IMR-90 (cell line): ENCODE results near the gene ITGB2. TPM values are rescaled to one million over a fixed set of nuclear protein-coding genes. Genes with fewer than 3 reads are reported as not detected.

Source experiments
- ATAC-seq: fragments of 200-7000 bp; cut with Tn5 transposase; 2 replicates; pipeline ENCODE4 v1.9.1; 2020; ENCODE audit warnings: low read depth, mild to moderate bottlenecking, moderate library complexity
- BruUV-seq: library from RNA; stranded (reverse); fragments of 400-500 nt; replicated peaks from 2 replicates; lab custom pipeline; 2021; lab: Mats Ljungman, UMichigan
- CTCF ChIA-PET: fragments of 300-600 bp; formaldehyde crosslinking; extraction: SDS; loops from one replicate; lab custom pipeline; 2021; ENCODE audit warnings: antibody characterized with exemption; lab: Yijun Ruan, JAX
- POLR2A ChIA-PET: fragments of 300-600 bp; sonication (Branson Sonifier 250); formaldehyde crosslinking; loops from one replicate; lab custom pipeline; 2022; ENCODE audit warnings: antibody characterized with exemption; ENCODE audit not compliant: unreplicated experiment; lab: Charles Lee
- DNase-seq: peaks from one replicate; pipeline ENCODE4 v3.0.0; 2013
- H2AFZ ChIP-seq: replicated peaks from 2 replicates; pipeline ENCODE3; 2013; ENCODE audit warnings: low read length, mild to moderate bottlenecking; ENCODE audit not compliant: poor library complexity
- H2AK5ac ChIP-seq: 2 replicates; pipeline ENCODE4 v1.6.1; 2013; ENCODE audit warnings: low read depth, low read length, inconsistent platforms
- H2AK9ac ChIP-seq: replicated peaks from 2 replicates; pipeline ENCODE3; 2013; ENCODE audit warnings: mild to moderate bottlenecking, low read depth, low read length, moderate library complexity; ENCODE audit not compliant: poor library complexity
- H2BK120ac ChIP-seq: 2 replicates; pipeline ENCODE4 v1.6.1; 2013; ENCODE audit warnings: low read depth, low read length, inconsistent platforms
- H2BK15ac ChIP-seq: 3 replicates; pipeline ENCODE4 v1.6.1; 2013; ENCODE audit warnings: low read depth, low read length, inconsistent platforms
- H2BK20ac ChIP-seq: 2 replicates; pipeline ENCODE4 v1.6.1; 2013; ENCODE audit warnings: low read depth, mild to moderate bottlenecking, inconsistent platforms, low read length, moderate library complexity
- H2BK5ac ChIP-seq: 2 replicates; pipeline ENCODE4 v1.6.1; 2013; ENCODE audit warnings: mild to moderate bottlenecking, low read depth, low read length, inconsistent platforms; ENCODE audit not compliant: poor library complexity, severe bottlenecking
- H3K14ac ChIP-seq: replicated peaks from 2 replicates; pipeline ENCODE4 v1.6.1; 2013; ENCODE audit warnings: low read depth, low read length, inconsistent platforms
- H3K18ac ChIP-seq: 2 replicates; pipeline ENCODE4 v1.6.1; 2013; ENCODE audit warnings: low read depth, low read length, control low read depth
- H3K23ac ChIP-seq: 2 replicates; pipeline ENCODE4 v1.6.1; 2013; ENCODE audit warnings: low read depth, low read length, inconsistent platforms
- H3K27ac ChIP-seq: 2 replicates; pipeline ENCODE4 v1.5.1; 2013; ENCODE audit warnings: mild to moderate bottlenecking, control low read depth, low read length; ENCODE audit not compliant: insufficient read depth
- H3K27me3 ChIP-seq: 2 replicates; pipeline ENCODE4 v1.6.1; 2013; ENCODE audit warnings: low read length; ENCODE audit not compliant: control insufficient read depth, insufficient read depth
- H3K36me3 ChIP-seq: 2 replicates; pipeline ENCODE4 v1.6.1; 2013; ENCODE audit warnings: low read length, mixed read lengths; ENCODE audit not compliant: control insufficient read depth, insufficient read depth
- H3K4ac ChIP-seq: 2 replicates; pipeline ENCODE4 v1.6.1; 2013; ENCODE audit warnings: low read depth, low read length, inconsistent platforms
- H3K4me1 ChIP-seq: 2 replicates; pipeline ENCODE4 v1.6.1; 2013; ENCODE audit warnings: low read length, mixed read lengths; ENCODE audit not compliant: control insufficient read depth, insufficient read depth
- H3K4me2 ChIP-seq: 2 replicates; pipeline ENCODE4 v1.6.1; 2013; ENCODE audit warnings: low read depth, mild to moderate bottlenecking, control low read depth, low read length, moderate library complexity
- H3K4me3 ChIP-seq: 2 replicates; pipeline ENCODE4 v1.5.1; 2013; ENCODE audit warnings: low read depth, mild to moderate bottlenecking, control low read depth, low read length, moderate library complexity; ENCODE audit not compliant: insufficient read depth
- H3K56ac ChIP-seq: 2 replicates; pipeline ENCODE4 v1.6.1; 2013; ENCODE audit warnings: low read length, inconsistent platforms; ENCODE audit not compliant: insufficient read depth; ENCODE audit errors: extremely low read depth
- H3K79me1 ChIP-seq, 2 experiments: 2 replicates each; pipeline ENCODE4 v1.6.1; 2013; ENCODE audit warnings: low read length in 2 of 2, inconsistent platforms in 1 of 2, low read depth in 1 of 2
- H3K9ac ChIP-seq: 2 replicates; pipeline ENCODE4 v1.6.1; 2013; ENCODE audit warnings: low read depth, low read length, control low read depth
- H3K9me1 ChIP-seq: 2 replicates; pipeline ENCODE4 v1.6.1; 2013; ENCODE audit warnings: low read length, inconsistent platforms; ENCODE audit not compliant: insufficient read depth
- H3K9me3 ChIP-seq: 2 replicates; pipeline ENCODE4 v1.6.1; 2013; ENCODE audit warnings: low read length; ENCODE audit not compliant: control insufficient read depth, insufficient read depth
- H4K20me1 ChIP-seq: 2 replicates; pipeline ENCODE4 v1.6.1; 2013; ENCODE audit warnings: low read length, inconsistent platforms; ENCODE audit not compliant: insufficient read depth
- H4K5ac ChIP-seq: 2 replicates; pipeline ENCODE4 v1.6.1; 2013; ENCODE audit warnings: mild to moderate bottlenecking, low read depth, low read length, control low read depth
- H4K8ac ChIP-seq, 2 experiments: 2 replicates each; pipeline ENCODE4 v1.6.1; 2013; ENCODE audit warnings: low read depth in 2 of 2, low read length in 2 of 2, control low read depth in 1 of 2, inconsistent platforms in 1 of 2
- H4K91ac ChIP-seq: 2 replicates; pipeline ENCODE4 v1.6.1; 2013; ENCODE audit warnings: low read depth, low read length, inconsistent platforms; ENCODE audit not compliant: insufficient read depth
- BHLHE40 ChIP-seq: fragments of 150-350 bp; IDR thresholded peaks from 2 replicates; pipeline ENCODE4 v1.6.1; 2016; ENCODE audit warnings: mild to moderate bottlenecking, low read depth, low read length
- CEBPB ChIP-seq: IDR thresholded peaks from 2 replicates; pipeline ENCODE4 v1.6.1; 2012; ENCODE audit warnings: low read depth, low read length, improper control_type of control experiment
- CHD1 ChIP-seq: IDR thresholded peaks from 2 replicates; pipeline ENCODE4 v1.6.1; 2012; ENCODE audit warnings: low read depth, low read length, improper control_type of control experiment
- CTCF ChIP-seq: conservative IDR thresholded peaks from 2 replicates; pipeline ENCODE4 v1.5.1; 2012; ENCODE audit warnings: mild to moderate bottlenecking, low read depth, low read length, improper control_type of control experiment
- FOS ChIP-seq: fragments of 150-350 bp; IDR thresholded peaks from 2 replicates; pipeline ENCODE4 v1.6.1; 2016; ENCODE audit warnings: low read depth, low read length
- MAFK ChIP-seq: IDR thresholded peaks from 2 replicates; pipeline ENCODE4 v1.6.1; 2012; ENCODE audit warnings: low read depth, low read length, improper control_type of control experiment
- MAZ ChIP-seq: IDR thresholded peaks from 2 replicates; pipeline ENCODE4 v1.6.1; 2012; ENCODE audit warnings: low read depth, mild to moderate bottlenecking, low read length, improper control_type of control experiment, moderate library complexity, borderline replicate concordance
- MXI1 ChIP-seq: IDR thresholded peaks from 2 replicates; pipeline ENCODE4 v1.6.1; 2012; ENCODE audit warnings: low read depth, mild to moderate bottlenecking, low read length, moderate library complexity, borderline replicate concordance
- NFE2L2 ChIP-seq: fragments of 150-350 bp; IDR thresholded peaks from 2 replicates; pipeline ENCODE4 v1.6.1; 2016; ENCODE audit warnings: low read depth, mild to moderate bottlenecking, low read length
- POLR2A ChIP-seq: IDR thresholded peaks from 2 replicates; pipeline ENCODE4 v1.6.1; 2012; ENCODE audit warnings: mild to moderate bottlenecking, low read depth, low read length
- RAD21 ChIP-seq: IDR thresholded peaks from 2 replicates; pipeline ENCODE4 v1.6.1; 2012; ENCODE audit warnings: low read length, improper control_type of control experiment
- RCOR1 ChIP-seq: IDR thresholded peaks from 2 replicates; pipeline ENCODE4 v1.6.1; 2012; ENCODE audit warnings: mild to moderate bottlenecking, low read length, improper control_type of control experiment; ENCODE audit not compliant: insufficient replicate concordance
- RFX5 ChIP-seq: IDR thresholded peaks from 2 replicates; pipeline ENCODE4 v1.8.0; 2012; ENCODE audit warnings: low read depth, mild to moderate bottlenecking, low read length, moderate library complexity
- SMC3 ChIP-seq: fragments of 150-350 bp; IDR thresholded peaks from 2 replicates; pipeline ENCODE4 v1.6.1; 2016; ENCODE audit warnings: low read depth, mild to moderate bottlenecking, antibody characterized with exemption, low read length, moderate library complexity
- WGBS, 2 experiments: methylation state at CpG; one replicate each; pipeline versions ENCODE4 v1.1.5 to v1.1.7; 2013; ENCODE audit warnings: missing lambda C conversion rate in 2 of 2; ENCODE audit not compliant: insufficient read length in 1 of 2; ENCODE audit errors: extremely low coverage in 2 of 2; 5-methylcytosine and 5-hydroxymethylcytosine counted together
- dilution Hi-C: fragments of 300-500 bp; cut with HindIII; formaldehyde crosslinking; loops from one replicate; pipeline ENCODE4 v1.14.3; 2018; ENCODE audit warnings: low sequenced_read_pairs; ENCODE audit not compliant: unreplicated experiment
- in situ Hi-C: fragments of 300-500 bp; cut with MboI; formaldehyde crosslinking; loops from 3 replicates; pipeline ENCODE4 v1.14.3; 2019; ENCODE audit warnings: low sequenced_read_pairs, inconsistent platforms, mixed read lengths
- intact Hi-C: fragments of 100-400 bp; cut with micrococcal nuclease; formaldehyde crosslinking; loops from 2 replicates; pipeline ENCODE4 v1.10.0; 2022
- polyA plus RNA-seq, 3 experiments: library from polyadenylated mRNA; depleted of rRNA; stranded (reverse); fragments of >200 nt; gene quantifications; 2 replicates each; pipeline ENCODE4 v1.2.3, GENCODE V29; 2012; ENCODE audit warnings: low replicate concordance in 1 of 3
- total RNA-seq: library from RNA; depleted of rRNA; stranded (reverse); fragments of >200 nt; gene quantifications from 2 replicates; pipeline ENCODE4 v1.2.3, GENCODE V29; 2012
- TF ChIP-seq, protein P1 (sequence below): fragments of 150-350 bp; IDR thresholded peaks from 2 replicates; pipeline ENCODE4 v1.6.1; 2017; ENCODE audit warnings: mild to moderate bottlenecking, antibody characterized with exemption, low read length, low read depth

Gene ITGB2
- total and polyA plus RNA-seq, 2 of the 4 experiments (the other 2 are of a cell fraction), result 0.14 TPM; not detected in 1

DNA sequence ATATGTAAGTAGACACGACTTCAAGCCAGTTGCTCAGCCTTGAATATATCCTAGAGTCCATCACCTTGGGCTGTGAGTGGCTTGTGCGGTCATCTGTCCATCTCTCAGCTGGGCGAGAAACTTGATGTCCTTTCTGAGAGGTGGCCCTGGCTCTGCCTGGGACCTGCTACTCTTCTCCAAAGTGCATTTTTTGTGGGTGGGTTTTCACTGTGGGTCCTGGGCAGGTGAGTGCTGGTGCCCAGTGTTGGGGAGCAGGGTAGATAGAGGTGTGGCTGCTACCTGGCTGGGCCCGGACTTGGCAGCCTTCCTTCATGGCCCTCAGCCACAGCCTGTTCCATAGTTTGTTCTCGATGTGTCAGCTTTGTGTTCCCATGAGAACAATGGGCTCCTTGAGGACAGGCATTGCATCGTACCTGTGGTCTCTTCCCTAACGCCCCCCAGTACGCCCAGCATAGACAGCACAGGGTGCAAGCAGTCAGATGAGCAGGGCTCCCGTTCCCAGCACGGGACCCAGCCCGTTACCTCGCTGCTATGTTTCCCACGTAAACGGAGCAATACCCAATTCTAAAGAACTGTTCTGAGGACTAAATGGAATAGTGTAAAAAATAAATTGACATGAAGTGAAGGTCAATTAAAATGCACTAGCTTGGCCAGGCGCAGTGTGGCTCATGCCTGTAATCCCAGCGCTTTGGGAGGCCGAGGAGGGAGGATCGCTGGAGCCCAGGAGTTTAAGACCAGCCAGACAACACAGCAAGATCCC is 18.3 kb upstream of the ITGB2 start:
- Histone ChIP-seq H3K4me3 (peak overlapping the region; percentile 98), H3K18ac (no peak overlapping the region), H3K36me3 (peaks cover 6% of the 10 kb centered on the region), H4K5ac (peak overlapping the region; percentile 98), H3K23ac (peak overlapping the region; percentile 94), H4K20me1 (peaks cover 23% of the 10 kb centered on the region), H4K91ac (peak overlapping the region; percentile 94), H3K56ac (no peak overlapping the region), H3K9ac (peak overlapping the region; percentile 89), H3K14ac (peak overlapping the region; percentile 99), H2BK20ac (no peak overlapping the region), H3K27ac (no peak overlapping the region; the same call in 1 of the 2 replicates), H3K9me1 (peaks cover 9% of the 10 kb centered on the region), H2BK120ac (peak overlapping the region; percentile 61; the same call in 1 of the 2 replicates), H3K27me3 (peaks cover 11% of the 10 kb centered on the region), H3K4me1 (peaks cover 7% of the 10 kb centered on the region; the same call in 1 of the 2 replicates), H3K4ac (peak overlapping the region; percentile 97), H3K9me3 (no peaks in the 10 kb centered on the region; the same call in 1 of the 2 replicates), H4K8ac (peak overlapping the region; percentile 89 to 100), H2BK5ac (no peak overlapping the region), H3K79me1 (peaks cover 31 to 49% of the 10 kb centered on the region in 2 experiments), H2AFZ (peak overlapping the region; percentile 100), H2AK9ac (peak overlapping the region; percentile 95), H2AK5ac (peak overlapping the region; percentile 83), H3K4me2 (peak overlapping the region; percentile 86), H2BK15ac (no peak overlapping the region; the same call in 2 of the 3 replicates)
- dilution Hi-C loops (no loop called here), in situ Hi-C loops (loop anchor here (5.0 to 25.0 kb wide), 2 partner anchors 142 to 427 kb away; no protein-coding TSS in a partner anchor), intact Hi-C loops (no loop called here)
- ChIA-PET CTCF (interaction anchor here (1.5 kb wide), 1 partner anchor 189 kb away, joined by 6 read pairs; no protein-coding TSS in a partner anchor), POLR2A (no interaction called here)
- DNase-seq (no peak), ATAC-seq (no peak)
- WGBS, 2 experiments, result 85% methylated on average over 13 of the region's 18 CpGs; no CpG with 5 or more reads in 1 of the 2 experiments
- no TSS peak for BruUV-seq
- TF ChIP-seq MAZ (no peak), CHD1 (no peak), RAD21 (no peak), RCOR1 (no peak), RFX5 (no peak), MAFK (no peak), CTCF (no peak), MXI1 (no peak), SMC3 (no peak), NFE2L2 (no peak), BHLHE40 (no peak), CEBPB (no peak), POLR2A (no peak), FOS (no peak)
- TF ChIP-seq, protein P1, sequence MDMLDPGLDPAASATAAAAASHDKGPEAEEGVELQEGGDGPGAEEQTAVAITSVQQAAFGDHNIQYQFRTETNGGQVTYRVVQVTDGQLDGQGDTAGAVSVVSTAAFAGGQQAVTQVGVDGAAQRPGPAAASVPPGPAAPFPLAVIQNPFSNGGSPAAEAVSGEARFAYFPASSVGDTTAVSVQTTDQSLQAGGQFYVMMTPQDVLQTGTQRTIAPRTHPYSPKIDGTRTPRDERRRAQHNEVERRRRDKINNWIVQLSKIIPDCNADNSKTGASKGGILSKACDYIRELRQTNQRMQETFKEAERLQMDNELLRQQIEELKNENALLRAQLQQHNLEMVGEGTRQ, result no peak
